NT2/D1 (cell line): ENCODE results near the gene N4BP2L1.

Experiments
- SUZ12 ChIP-seq: IDR thresholded peaks from 2 replicates; pipeline ENCODE4 v1.6.1; 2011; ENCODE audit not compliant: insufficient read length, insufficient read depth; ENCODE audit errors: extremely low read depth
- YY1 ChIP-seq: IDR thresholded peaks from 2 replicates; pipeline ENCODE4 v1.6.1; 2011; ENCODE audit not compliant: insufficient read length, insufficient read depth

GRCh38 chr13:32354040-32354439 lies 73.9 kb downstream of the N4BP2L1 start:
- TF ChIP-seq YY1, result no peak
- TF ChIP-seq SUZ12, result no peak
